Stimulated activated CD4-positive, alpha-beta T cell treated with anti-CD3 and anti-CD28 coated beads, Interleukin-4, amount 100 ng/mL, for 1 hour (primary cell): ENCODE measurements around the gene PDE9A.

Experiments
- DNase-seq: peaks from one replicate; pipeline ENCODE4 v3.0.0-alpha.2; 2020

The PDE9A gene

DNA sequence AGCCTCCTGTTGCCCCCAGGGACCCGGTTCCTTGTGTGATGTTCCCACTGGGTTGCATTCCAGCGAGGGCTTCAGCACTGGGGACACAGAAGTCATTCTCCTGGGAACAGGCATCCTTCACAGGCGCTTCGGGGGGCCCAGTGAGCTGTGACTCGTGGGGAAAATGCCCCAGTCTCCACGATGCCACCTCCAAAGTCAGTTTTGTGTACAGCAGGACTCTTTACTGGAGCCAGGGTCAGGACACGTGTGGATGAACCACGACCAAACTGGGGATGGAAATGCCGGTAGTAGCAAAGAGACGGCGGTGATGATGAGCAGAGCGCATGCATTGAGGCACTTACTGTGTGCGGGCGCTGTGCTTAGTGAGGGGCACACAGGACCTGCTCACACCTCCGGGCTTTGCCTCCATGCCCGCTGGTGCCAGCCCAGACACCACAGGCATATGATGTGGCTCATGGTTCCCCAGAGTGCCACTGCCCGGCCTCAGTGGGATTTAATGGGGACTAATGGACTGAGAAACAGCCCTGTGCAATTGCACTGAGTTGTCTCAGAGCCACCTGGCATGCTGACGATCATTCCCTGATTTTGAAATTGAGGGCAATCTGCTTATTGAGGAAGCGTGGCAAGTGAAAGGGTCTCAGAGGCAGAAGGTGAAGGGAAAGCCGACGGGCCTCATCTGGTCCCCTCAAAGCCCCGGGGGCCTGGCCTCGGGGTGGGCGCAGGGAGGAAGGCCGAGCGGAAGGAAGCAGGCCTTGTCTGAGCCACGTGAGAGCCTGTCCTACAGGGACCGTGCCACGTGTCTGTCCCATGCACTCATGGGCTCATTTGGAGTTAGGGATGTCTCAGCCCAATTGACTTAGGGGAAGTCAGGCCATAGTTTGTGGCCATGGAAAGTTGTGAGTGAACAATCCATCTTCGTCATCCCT, 91.4 kb downstream of the PDE9A start:
- DNase-seq = no peak

DNA sequence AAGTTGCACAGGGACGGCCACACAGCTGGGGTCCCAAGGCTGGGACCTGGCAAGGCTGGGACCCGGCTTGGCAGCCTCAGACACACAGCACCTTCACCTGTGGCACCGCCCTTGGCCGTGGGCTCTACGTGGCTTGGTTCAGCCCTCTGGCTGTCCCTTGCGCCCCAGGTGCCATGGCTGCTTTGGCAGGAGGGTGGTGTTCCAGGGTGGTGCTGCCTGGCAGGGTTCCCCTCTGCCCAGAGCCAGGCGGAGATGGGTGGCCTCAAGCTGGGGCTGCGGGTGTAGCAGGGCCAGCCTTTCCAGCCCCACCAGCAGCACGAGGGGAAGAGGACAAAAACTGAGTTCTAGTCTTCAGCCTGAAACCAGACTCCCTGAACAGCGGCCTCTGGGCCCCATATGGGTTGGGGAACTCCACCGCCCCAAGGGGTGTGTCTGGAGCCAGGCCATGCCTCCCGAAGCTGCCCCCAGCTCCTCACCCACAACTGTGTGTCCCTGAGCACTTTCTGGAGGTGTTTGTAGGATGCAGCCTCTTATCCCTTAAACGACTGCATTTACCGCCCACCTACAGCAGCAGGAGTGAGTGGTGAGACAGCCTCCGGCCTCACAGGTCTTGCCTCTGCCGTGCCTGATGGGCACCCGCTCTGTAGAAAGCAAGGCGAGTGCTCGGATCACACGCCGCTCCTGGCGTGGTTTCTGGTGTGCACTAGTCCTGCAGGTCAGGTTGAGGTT, 92.3 kb downstream of the PDE9A start:
- no peak for DNase-seq

DNA sequence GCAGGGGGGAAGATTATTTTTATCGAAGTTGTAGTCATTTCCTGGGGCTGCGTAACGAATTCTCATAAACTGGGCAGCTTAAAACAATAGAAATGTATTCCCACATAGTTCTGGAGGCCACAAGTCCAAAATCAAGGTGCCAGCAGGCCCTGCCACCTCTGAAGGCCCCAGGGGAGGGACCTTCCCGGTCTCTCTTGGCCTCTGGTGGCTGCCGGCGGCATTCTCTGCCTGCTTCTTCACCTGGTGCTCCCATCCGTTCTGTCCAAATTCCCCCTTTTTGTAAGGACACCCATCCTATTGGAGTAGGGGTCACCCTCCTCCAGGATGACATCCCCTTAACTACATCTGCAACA, 92.8 kb downstream of the PDE9A start:
- DNase-seq = no peak

DNA sequence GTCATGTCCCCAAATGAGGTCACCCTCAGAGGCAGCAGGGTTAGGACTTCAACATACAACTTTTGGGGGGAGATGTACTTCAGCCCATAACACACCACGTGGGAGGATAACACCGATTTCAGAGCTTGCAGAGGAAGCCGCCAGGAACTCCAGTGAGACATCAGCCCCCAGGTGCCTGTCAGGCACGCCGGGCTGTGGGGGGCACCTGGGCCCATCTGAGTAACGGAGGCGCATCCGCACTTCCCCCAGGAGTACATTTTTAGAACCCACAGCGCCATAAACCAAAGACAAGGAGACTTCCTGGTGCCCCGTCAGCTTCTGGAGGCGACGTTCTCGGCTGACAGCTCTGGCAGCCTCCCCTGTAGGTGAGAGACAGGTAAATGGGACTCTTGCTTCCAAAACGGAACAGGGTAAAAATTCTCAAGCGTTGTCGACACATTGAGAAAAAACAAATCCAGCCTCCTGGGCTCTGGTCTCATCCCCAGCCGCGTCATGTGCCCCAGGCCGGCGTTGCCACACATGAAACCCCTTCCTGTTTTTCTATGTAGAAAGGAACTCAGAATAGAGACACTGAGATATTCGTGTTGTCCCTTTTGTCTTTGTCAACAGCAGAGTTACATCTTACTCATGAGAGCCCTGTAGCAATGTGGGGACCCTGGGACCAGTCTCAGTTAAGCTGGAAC, 93.3 kb downstream of the PDE9A start:
- peak; percentile 27 for DNase-seq

DNA sequence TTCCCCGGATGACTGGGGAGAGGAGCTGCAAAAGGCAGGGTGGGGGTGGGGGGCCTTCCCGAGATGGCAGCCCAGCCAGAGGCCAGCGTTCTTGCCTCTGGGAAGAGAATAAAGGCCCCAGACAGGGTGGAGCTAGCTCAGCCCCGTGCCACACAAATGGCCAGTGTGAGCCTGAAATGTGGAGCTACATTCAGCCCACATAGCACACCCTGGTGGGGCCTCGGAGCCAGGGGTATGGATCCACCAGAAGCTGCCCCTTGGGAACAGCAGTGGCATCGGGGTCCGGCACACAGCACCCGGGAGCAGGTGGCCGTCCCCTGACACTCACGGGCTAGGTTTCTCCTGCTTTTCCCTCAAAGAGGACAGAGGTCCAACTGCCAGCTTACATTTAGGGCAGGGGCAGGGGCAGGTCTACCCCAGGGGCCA, 93.9 kb downstream of the PDE9A start:
- DNase-seq = peak; percentile 5

DNA sequence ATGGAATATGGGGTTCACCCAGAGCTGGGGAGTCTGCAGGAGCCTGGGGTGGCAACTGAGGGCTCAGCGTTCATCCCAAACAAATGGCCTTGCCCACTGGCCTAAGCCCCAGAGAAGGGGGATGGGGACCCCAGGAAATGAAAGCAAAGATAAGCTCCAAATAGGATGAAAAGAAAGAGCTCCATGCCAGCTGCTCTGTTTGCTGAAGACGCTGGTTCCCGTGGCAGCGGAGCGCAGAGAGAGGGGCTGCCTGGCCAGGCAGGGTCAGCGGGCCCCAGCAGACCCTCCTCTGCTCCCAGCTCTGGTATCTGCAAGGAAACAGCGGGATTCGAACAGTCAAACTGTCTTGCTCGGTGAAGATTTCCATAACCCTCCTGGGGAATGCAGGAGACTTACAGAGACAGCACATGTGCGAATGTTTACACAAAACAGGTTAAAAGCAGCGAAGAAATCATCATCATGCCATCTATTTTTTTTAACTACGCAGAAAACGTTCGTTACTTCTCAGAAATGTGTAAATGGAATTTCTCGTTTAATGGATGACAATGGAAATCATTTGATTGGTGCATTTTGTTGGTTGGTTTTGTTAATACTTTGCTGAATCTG, 94.4 kb downstream of the PDE9A start:
- DNase-seq = no peak

DNA sequence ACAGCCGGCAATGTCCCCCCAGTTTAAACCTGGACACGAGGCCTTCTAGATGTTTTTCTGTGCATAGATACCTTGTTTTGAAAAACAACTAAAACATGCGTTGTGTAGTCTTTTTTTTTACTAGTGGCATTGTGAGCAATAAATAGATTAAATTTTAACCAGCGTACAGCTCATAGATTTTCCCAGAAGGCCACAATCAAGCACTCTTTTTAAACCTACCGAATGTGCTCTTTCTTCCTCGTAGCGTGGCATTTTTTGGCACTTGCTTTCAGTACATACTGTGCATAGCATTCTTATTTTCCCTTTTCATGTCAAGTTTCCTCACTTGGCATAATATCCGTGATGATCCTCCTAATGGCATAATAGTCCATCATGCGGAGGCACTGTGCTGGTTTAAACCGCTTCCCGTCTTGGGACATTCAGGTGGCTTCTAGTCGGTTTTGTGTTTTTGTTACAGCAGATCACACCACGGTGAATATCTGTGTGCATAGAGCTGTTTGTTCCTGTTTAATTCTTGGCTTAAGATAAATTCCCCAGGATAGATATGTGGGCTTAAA, 95.3 kb downstream of the PDE9A start:
- DNase-seq = no peak

DNA sequence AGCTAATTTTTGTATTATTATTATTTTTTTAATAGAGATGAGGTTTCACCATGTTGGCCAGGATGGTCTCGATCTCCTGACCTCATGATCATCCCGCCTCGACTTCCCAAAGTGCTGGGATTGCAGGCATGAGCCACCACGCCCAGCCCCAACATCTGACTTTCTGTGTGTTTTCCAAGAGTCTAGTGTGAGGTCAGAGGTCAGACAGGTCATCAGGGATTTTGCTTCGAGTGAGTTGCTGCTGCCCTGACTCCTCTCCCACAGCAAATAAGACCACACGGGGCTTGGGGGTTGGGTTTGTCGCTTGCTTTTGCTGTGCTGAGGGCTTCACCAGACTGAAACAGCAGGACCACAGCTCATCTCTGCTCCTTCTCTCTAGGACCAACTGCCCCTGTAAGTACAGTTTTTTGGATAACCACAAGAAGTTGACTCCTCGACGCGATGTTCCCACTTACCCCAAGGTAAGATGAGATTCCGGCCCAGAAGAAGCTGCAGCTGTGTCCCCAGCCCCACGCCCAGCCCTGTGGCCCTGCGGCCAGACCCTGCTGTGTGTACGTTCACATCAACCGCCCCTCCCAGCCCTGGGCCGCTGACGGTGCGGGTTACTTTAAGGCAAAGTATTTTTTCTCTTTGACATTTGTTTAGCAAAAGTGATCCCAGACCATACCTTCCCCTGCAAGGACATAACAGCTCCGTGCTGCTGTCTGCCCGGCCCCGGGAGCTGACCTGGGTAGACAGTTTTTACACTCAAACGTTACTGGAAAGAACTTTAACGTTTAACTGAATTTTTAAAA, 97.5 kb downstream of the PDE9A start:
- DNase-seq = no peak

DNA sequence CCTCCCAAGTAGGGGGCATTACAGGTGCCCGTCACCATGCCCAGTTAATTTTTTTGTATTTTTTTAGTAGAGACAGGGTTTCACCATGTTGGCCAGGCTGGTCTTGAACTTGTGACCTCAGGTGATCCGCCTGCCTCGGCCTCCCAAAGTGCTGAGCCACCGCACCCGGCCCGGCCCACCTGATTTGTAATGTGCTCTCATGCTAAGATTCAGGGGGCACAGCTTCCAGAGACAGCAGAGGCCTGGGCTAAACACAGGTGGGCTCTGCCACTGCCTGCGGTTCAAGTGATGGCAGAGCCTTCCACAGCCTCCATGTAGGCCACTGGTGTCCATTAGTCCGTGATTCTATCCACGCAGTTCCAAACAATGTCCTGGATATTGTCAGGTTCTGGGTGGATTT, 98.4 kb downstream of the PDE9A start:
- DNase-seq = no peak

DNA sequence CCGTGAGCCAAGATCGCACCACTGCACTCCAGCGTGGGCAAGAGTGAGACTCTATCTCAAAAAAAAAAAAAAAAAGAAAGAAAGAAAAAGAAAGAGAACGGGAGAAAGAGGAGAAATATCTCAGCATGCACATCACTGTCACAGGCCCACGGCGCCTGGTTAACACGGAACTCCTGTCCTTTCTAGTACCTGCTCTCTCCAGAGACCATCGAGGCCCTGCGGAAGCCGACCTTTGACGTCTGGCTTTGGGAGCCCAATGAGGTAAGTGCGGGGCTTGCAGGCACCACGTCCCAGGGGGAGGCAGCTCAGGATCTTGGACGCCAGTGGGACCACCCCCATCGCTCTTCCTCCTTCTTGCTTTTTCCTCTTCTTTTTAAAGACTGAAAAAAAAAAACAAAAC, 100.4 kb downstream of the PDE9A start:
- DNase-seq = no peak

DNA sequence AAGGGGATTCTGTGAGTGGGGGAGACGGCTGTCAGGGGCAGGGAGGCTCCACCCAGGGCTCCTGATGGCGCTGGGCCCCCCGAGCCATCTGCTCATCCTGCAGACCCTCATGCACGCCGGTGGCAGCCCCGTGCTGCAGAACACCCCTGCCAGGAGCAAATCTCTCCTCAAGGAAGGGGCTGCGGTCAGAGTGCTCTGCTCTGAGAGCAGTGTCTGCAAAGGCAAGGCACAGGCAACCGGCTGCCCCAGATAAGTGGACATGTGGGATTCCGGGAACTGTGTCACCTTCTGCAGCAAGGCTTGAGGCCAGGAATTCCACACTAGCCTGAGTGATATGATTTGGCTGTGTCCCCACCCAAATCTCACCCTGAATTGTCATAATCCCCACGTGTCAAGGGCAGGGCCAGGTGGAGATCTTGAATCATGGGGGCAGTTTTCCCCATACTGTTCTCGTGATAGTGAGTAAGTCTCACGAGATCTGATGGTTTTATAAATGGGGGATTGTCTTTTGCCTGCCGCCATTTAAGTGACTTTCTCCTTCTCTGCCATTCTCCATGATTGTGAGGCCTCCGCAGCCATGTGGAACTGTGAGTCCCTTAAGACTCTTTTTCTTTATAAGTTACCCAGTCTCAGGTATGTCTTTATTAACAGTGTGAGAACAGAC, 101.0 kb downstream of the PDE9A start:
- no peak for DNase-seq

DNA sequence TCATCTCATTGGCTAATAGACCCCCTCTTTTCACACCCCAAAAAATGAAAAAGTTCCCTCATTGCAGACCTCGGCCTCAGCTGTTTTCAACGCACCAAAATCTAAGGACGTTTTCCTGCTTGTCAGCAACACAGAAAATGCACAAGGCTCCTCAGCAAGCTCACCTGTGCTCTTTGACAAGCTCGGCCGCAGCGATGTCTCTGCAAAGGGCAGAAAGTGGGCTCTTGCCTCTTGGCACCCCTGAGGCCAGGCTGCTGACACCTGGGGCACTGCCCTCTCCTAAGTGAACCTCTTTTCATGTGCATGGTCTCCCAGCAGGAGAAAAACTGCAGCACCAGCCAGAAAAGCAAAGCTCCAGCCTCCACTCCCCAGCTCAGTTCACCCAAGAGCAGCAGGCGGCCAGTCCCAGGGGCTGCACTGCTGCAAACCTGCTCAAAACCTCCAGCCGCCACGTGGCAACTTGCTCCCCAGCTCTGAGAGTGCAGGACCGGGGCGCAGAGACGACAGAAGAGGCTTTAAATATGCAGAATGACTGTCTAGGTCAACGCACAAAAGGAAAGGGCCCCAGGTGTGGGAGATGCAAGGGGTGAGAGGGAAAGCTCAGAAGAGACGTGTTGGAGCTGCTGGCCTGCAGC, 101.7 kb downstream of the PDE9A start:
- no peak for DNase-seq

DNA sequence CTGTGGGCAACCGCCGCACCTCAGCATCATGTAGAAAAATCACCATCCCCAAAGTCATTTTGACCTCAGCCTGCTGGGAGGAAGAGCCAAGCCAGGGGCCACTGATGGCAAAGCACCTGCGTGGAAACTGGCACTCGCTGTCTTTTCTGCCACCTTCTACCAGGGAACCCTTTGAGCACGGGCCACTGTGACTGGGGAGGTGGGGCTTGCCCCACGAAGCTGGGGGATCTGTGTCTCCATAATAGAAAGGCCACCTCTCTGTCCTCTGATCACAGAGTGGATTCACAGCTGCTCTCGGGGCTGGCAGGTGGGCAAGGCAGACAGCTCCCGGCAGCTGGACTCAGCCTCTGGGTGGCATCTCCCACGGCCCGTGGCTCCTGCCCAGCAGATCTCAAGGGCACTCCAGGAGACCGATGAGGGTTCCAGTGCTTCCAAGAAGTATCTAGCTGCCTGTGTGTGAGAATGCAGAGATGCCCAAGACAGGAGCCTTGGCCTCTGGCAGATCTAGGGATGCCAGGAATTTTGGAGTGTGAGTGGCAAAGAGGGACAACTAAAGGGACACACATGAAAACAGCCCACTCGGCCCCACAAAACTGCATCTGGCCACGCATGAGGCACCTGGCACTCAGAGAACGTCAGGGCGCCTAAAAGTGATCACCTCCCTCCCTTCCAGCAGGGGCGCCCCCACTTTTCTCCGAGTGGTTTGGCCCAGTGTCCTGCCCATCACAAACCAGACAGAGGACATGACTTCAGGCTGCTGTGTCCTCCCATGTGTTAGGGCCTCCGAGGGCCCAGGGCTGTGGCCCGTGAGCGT, 102.6 kb downstream of the PDE9A start:
- no peak for DNase-seq

DNA sequence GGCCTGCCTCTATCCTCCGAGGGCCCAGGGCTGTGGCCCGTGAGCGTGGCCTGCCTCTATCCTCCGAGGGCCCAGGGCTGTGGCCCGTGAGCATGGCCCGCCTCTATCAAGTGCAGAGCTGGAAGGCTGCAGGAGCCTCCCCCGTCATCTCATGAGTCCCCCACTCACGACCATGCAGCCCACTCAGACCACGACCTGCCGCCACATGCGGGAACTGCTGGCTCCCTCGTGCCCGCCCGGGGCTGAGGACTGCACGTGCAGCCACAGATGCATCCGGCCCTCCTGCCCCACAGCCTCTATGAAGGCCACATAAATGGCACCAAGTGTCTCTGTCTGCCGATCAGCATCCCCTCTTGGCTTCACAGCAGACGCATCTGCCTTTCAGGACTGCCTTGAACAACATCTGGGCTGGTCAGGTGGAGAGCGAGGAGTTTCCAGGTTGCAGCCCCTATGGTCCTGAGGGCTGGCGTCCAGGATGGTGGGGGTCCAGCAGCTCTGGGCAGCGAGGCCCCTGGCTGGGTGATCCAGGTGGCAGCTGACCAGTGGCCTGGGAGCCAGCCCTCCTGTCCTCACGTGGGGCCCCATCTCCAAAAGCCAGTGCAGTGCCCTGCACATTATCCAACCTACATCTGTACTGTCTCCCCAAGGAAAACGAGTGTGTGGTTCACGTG, 103.3 kb downstream of the PDE9A start:
- DNase-seq = no peak

DNA sequence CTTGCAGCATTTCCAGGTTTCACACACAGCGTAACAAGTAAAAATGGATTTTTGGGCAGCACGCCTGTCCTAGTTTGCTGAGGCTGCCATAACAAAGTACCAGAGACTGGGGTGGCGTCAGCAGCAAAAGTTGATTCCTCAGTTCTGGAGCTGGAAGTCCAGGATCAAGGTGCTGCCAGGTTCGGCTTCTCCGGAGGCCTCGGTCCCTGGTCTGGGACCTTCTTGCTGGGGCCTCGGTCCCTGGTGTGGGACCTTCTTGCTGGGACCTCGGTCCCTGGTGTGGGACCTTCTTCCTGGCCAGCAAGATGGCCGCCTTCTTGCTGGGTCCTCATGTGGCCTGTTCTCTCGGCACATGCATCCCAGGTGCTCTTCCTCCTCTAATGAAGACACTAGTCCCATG, 104.0 kb downstream of the PDE9A start:
- DNase-seq = no peak

DNA sequence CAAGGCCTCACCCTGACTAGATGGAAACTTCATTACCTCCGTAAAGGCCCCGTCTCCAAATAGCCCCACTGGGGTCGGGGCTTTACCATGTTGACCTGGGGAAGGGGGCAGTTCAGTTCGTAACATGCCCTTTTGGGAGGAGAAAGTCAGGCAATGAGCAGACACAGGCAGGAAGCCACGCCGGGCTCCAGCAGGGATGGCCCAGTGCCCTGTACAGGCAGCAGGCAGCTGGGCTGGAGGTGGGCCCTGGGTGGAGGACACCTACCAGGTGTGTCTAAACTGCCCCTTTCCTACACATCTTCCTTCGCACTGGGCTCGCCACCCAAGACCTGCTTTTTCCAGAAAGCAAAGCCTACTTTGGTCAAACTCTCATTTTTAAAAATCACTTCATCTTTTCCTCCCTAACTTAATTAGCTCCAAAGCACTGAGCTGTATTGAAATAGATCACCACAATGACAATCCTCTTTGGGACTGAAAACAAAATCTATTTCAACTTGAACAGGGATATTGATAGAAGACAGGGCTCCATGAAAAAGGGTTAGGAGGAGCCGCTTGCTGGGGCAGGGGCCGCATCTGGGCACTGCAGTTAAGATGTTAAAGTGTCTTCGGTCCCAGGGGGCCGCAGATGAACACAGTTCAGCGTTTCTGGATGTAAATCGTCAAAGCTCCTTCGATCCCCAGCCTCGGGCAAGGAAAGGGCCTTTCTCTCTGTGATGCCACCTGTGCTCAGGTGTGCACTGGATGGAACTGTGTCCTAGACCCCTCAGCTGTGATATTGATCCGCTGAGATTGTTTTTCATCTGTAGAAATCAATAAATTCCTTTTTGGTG, 104.6 kb downstream of the PDE9A start:
- no peak for DNase-seq

DNA sequence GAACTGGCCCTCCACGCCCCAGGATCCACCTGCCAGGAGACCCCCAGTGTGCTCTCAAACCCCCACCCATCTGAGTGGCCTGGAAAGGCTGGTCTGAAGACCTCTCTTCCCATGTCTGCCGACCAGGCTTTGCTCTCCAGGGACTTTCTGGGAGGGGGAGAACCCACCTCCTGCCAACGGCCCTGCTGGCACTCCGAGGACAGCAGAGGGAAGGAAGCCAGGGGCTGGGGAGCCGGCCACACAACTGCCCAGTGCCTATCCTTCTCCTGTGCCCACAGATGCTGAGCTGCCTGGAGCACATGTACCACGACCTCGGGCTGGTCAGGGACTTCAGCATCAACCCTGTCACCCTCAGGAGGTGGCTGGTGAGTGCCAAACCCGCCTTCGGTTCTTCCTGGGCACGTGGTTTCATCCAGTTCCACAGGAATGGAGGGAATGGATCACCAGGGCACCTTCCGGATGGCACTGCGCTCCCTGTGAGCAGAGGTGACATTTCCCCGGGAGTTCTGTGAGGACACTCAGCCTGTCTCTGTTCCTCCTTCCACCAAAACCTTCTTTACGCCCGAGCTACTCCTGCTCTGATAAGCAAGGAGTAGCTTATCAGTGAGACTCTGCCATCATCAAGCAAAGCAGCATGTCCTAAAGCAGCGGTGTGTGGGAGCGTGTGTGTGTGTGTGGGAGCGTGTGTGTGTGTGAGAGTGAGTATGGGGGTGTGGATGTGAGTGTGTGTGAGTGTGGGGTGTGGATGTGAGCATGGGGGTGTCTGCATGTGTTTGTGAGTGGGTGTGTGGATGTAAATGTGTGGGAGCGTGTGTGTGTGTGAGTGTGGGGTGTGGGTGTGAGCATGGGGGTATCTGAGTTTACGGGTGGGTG, 105.5 kb downstream of the PDE9A start:
- DNase-seq = no peak

DNA sequence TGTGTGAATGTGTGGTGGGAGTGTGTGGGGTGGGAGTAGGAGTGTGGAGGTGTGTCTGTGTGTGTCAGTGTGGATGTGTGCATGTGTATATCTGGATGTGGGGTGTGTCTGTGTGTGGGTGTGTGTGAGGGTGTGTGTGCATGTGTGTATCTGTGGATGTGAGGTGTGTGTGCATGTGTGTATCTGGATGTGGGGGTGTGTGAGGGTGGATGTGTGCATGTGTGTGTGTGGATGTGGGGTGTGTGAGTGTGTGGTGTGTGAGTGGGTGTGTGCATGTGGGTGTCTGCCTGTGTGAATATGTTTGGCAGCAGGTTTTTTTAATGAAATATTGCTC, 106.1 kb downstream of the PDE9A start:
- no peak for DNase-seq
